Fibroblast of pulmonary artery (primary cell): ENCODE data around the gene ZNF408.

Experiments used
- DNase-seq: peaks from one replicate; pipeline ENCODE4 v3.0.0-alpha.2; 2010; ENCODE audit warnings: low read depth
- H3K4me3 ChIP-seq: replicated peaks from 2 replicates; pipeline ENCODE4 v1.5.1; 2011; ENCODE audit warnings: low read depth, mild to moderate bottlenecking, control low read depth, low read length, moderate library complexity
- CTCF ChIP-seq: IDR thresholded peaks from 2 replicates; pipeline ENCODE4 v1.5.1; 2011; ENCODE audit warnings: mild to moderate bottlenecking, control low read depth, low read length, inconsistent platforms; ENCODE audit errors: missing control alignments

ZNF408 gene

GRCh38 chr11:46679241-46680163 lies 21.3 kb upstream of the ZNF408 start:
- DNase-seq, result no peak
- no peak overlapping the region for H3K4me3 ChIP-seq
- TF ChIP-seq CTCF, result no peak

GRCh38 chr11:46680164-46680760 lies 20.6 kb upstream of the ZNF408 start:
- DNase-seq, result no peak
- no peak overlapping the region for H3K4me3 ChIP-seq
- TF ChIP-seq CTCF, result no peak

GRCh38 chr11:46680815-46681214 lies 20.0 kb upstream of the ZNF408 start:
- no peak for TF ChIP-seq CTCF
- H3K4me3 ChIP-seq, result no peak overlapping the region

GRCh38 chr11:46681814-46682213 lies 19.0 kb upstream of the ZNF408 start:
- H3K4me3 ChIP-seq, result no peak overlapping the region
- no peak for TF ChIP-seq CTCF
- no peak for DNase-seq

More at GRCh38 chr11:46680815-46681214, 20.0 kb upstream of the ZNF408 start:
- no peak for DNase-seq

- H3K4me3 ChIP-seq, result no peak overlapping the region
- no peak for TF ChIP-seq CTCF
- DNase-seq, result peak; percentile 49
Observed at GRCh38 chr11:46682773-46683752, 17.8 kb upstream of the ZNF408 start.

- no peak overlapping the region for H3K4me3 ChIP-seq
- no peak for DNase-seq
- TF ChIP-seq CTCF, result no peak
Observed at GRCh38 chr11:46684367-46684766, 16.5 kb upstream of the ZNF408 start.
